Activated naive CD8-positive, alpha-beta T cell (primary cell): ENCODE measurements around the gene TNS1.
"Not testable (repeated sequence)": the region's sequence is repeated elsewhere in the genome, so short reads cannot be mapped to it uniquely, and the experiment has no call there.

Experiments
- H3K27ac Mint-ChIP-seq: one replicate; pipeline ENCODE4 v1.8.0; 2021; ENCODE audit warnings: mixed read lengths
- H3K27me3 Mint-ChIP-seq: one replicate; pipeline ENCODE4 v1.8.0; 2021; ENCODE audit warnings: mixed read lengths
- H3K36me3 Mint-ChIP-seq: one replicate; pipeline ENCODE4 v1.8.0; 2021; ENCODE audit warnings: mixed read lengths
- H3K4me1 Mint-ChIP-seq: one replicate; pipeline ENCODE4 v1.8.0; 2021; ENCODE audit warnings: low read depth, mixed read lengths
- H3K4me3 Mint-ChIP-seq: one replicate; pipeline ENCODE4 v1.8.0; 2021; ENCODE audit warnings: mild to moderate bottlenecking, mixed read lengths
- H3K9me3 Mint-ChIP-seq: one replicate; pipeline ENCODE4 v1.8.0; 2021; ENCODE audit warnings: low read depth, mixed read lengths

TNS1 gene

DNA sequence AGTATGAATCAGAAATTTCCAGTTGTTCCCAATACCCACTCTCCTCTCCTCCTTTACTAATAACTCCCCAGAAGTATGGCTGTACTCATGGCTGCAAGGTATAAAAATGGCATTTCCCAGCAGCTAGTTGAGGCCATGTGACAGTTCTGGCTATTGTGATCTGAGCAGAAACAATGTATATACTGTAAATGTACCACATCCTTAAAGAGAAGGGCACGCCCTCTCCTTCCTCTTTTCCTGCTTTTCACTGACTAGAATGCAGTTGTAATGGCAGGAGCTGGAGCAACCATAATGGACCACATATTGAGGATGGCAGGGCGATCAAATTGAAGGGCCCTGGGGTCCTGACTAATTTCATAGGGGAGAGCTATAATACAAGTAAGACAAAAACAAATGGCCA is 211.2 kb downstream of the TNS1 start:
- peaks cover 7% of the 10 kb centered on the region for H3K4me1 Mint-ChIP-seq
- no peak overlapping the region for H3K4me3 Mint-ChIP-seq
- no peaks in the 10 kb centered on the region for H3K9me3 Mint-ChIP-seq
- no peaks in the 10 kb centered on the region for H3K36me3 Mint-ChIP-seq
- no peaks in the 10 kb centered on the region for H3K27me3 Mint-ChIP-seq
- no peak overlapping the region for H3K27ac Mint-ChIP-seq

DNA sequence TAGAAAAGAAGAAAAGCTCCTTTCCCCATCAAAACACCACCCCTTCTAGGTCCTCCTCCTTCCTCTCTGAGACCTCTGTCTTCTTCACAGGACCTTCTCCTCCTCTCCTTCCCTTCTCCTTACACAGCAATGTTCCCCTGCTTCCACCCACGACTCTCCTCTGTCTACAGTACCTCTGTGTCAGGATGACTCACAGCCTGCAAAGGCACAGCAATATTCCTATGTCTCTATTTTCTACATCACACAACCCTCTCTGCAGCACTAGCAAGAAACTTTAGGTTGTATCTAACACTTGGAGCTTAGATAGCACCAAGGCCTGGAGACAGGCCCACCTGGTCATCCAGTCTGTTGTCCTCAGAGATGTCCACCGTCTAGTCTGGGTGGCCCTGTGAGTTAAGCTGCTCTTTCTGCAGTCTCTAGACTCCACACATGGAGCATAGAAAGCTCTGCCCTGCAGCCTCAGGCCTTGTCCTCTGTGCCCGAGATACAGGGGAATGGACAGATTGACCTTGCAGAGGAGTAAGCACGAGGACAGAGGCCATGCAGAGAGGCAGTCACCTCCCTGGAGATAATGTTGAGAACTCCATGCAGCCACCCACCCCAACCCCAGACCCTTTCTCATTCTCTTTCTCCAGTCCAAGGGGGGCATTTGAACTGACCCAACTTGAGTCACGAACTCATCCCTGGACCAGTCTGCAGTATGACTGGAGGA is 212.0 kb downstream of the TNS1 start:
- Mint-ChIP-seq H3K27me3 (no peaks in the 10 kb centered on the region), H3K9me3 (no peaks in the 10 kb centered on the region), H3K4me3 (peak overlapping the region; percentile 66), H3K36me3 (no peaks in the 10 kb centered on the region), H3K4me1 (peaks cover 7% of the 10 kb centered on the region), H3K27ac (no peak overlapping the region)

- Mint-ChIP-seq H3K4me1 (peaks cover 11% of the 10 kb centered on the region), H3K36me3 (no peaks in the 10 kb centered on the region), H3K4me3 (peak overlapping the region; percentile 66), H3K9me3 (no peaks in the 10 kb centered on the region), H3K27ac (peak overlapping the region; percentile 16), H3K27me3 (no peaks in the 10 kb centered on the region)
Measured at GRCh38 chr2:217790195-217790594, 212.6 kb downstream of the TNS1 start.

GRCh38 chr2:217789736-217790181 is 213.0 kb downstream of the TNS1 start:
- Mint-ChIP-seq H3K4me1 (peaks cover 12% of the 10 kb centered on the region), H3K27me3 (no peaks in the 10 kb centered on the region), H3K4me3 (peak overlapping the region; percentile 66), H3K9me3 (no peaks in the 10 kb centered on the region), H3K27ac (no peak overlapping the region), H3K36me3 (no peaks in the 10 kb centered on the region)

DNA sequence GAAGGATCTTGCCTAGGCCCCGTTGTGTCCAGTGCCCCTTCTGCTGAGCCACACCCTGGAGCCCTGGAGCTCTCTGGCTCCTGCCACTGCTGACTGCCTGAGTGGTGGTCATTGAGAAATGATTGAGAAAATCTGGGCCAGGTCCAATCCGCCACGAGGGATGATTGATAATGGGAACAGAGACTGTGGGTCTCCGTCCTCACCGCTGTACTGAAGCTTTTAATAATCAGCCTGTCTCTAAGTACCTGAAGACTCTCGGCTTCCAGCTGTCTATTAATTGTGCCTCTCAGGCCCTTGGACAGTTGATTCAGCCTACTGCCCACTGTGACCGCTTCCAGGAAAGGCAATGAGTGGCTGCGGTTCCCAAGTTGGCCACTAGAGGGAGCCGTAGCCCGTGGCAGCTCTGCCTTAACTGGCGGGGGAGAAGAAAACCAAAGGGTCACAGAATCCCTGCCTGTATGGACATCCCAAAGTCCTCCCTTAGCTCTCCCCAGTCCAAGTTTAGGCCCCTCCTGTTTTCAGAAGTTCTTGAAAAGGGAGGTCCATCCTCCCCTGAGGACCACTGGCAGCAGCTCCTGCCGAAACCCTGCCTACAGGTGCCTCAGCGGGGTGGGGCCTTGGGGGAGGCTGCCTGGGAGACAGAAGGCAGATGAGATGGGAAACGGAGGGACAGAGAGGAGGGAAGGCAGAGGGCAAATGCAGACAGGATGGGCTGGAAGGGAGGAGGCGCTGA is 213.6 kb downstream of the TNS1 start:
- no peaks in the 10 kb centered on the region for H3K9me3 Mint-ChIP-seq
- no peak overlapping the region for H3K27ac Mint-ChIP-seq
- peak overlapping the region; percentile 66 for H3K4me3 Mint-ChIP-seq
- peaks cover 12% of the 10 kb centered on the region for H3K4me1 Mint-ChIP-seq
- no peaks in the 10 kb centered on the region for H3K27me3 Mint-ChIP-seq
- no peaks in the 10 kb centered on the region for H3K36me3 Mint-ChIP-seq

GRCh38 chr2:217788669-217789002 is 214.2 kb downstream of the TNS1 start:
- Mint-ChIP-seq H3K36me3 (no peaks in the 10 kb centered on the region), H3K9me3 (no peaks in the 10 kb centered on the region), H3K4me3 (peak overlapping the region; percentile 14), H3K4me1 (peaks cover 12% of the 10 kb centered on the region), H3K27me3 (no peaks in the 10 kb centered on the region), H3K27ac (no peak overlapping the region)

DNA sequence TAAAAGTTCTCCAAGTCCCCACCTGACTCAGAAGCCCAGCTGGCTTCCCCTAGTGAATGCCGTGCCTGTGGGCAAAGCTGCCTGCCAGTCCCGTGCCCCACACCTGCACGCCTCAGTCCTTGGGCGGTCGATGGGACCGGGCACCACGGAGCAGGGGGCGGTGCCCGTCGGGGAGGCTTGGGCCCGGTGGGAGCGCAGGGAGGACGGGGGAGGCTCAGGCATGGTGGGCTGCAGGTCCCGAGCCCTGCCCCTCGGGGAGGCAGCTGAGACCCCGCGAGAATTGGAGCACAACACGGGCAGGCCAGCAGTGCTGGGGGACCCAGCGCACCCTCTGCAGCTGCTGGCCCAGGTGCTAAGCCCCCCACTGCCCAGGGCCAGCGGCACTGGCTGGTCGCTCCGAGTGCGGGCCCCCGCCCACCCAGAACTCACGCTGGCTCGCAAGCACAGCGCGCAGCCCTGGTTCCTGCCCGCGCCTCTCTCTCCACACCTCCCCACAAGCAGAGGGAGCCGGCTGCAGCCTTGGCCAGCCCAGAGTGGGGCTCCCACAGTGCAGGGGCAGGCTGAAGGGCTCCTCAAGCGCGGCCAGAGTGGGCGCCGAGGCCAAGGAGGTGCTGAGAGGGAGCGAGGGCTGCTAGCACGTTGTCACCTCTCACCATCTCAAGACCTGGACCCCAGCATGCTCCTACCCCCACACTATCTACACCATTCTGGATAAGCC is 215.5 kb downstream of the TNS1 start:
- peaks cover 3% of the 10 kb centered on the region for H3K36me3 Mint-ChIP-seq
- H3K27me3 Mint-ChIP-seq, result no peaks in the 10 kb centered on the region
- H3K4me3 Mint-ChIP-seq, result no peak overlapping the region
- no peaks in the 10 kb centered on the region for H3K9me3 Mint-ChIP-seq
- H3K27ac Mint-ChIP-seq, result no peak overlapping the region
- H3K4me1 Mint-ChIP-seq, result peaks cover 12% of the 10 kb centered on the region

GRCh38 chr2:217786560-217786959 is 216.2 kb downstream of the TNS1 start:
- H3K27me3 Mint-ChIP-seq, H3K27ac Mint-ChIP-seq, H3K4me3 Mint-ChIP-seq, H3K36me3 Mint-ChIP-seq, H3K9me3 Mint-ChIP-seq: not testable (repeated sequence)
- H3K4me1 Mint-ChIP-seq, result peaks cover 12% of the 10 kb centered on the region

DNA sequence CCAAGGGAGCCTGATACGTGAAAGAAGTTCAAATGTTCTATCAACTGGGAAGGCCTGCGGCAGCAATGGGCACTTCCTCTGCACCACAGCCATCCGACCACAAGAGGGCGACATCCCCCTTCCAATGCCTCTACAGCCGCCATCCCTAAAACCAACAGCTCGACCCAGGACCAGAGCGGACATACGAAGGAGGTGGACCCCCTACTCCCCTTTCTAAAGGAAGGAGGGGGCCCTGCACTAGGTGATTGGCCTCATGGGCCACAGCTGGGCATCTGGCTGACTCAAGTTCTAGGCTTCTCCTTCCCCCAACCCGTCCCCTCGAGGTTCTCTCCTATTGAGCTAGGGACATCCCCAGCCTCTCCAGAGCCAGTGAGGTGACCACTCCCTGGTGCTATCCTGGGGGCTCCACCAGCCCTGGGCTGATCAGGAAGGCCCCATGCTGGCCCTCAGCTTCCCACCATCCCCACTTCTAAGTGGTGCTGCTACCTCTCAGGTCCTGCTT is 217.2 kb downstream of the TNS1 start:
- Mint-ChIP-seq H3K27ac (no peak overlapping the region), H3K4me1 (peaks cover 14% of the 10 kb centered on the region)

GRCh38 chr2:217784996-217785543 is 217.7 kb downstream of the TNS1 start:
- H3K9me3 Mint-ChIP-seq, result no peaks in the 10 kb centered on the region
- no peak overlapping the region for H3K27ac Mint-ChIP-seq
- H3K36me3 Mint-ChIP-seq, result peaks cover 6% of the 10 kb centered on the region
- H3K4me3 Mint-ChIP-seq, result no peak overlapping the region
- H3K4me1 Mint-ChIP-seq, result peaks cover 14% of the 10 kb centered on the region
- H3K27me3 Mint-ChIP-seq, result no peaks in the 10 kb centered on the region

More for the DNA sequence above, 217.2 kb downstream of the TNS1 start:
- H3K9me3 Mint-ChIP-seq, result no peaks in the 10 kb centered on the region
- peaks cover 6% of the 10 kb centered on the region for H3K36me3 Mint-ChIP-seq
- no peak overlapping the region for H3K4me3 Mint-ChIP-seq
- H3K27me3 Mint-ChIP-seq, result no peaks in the 10 kb centered on the region

DNA sequence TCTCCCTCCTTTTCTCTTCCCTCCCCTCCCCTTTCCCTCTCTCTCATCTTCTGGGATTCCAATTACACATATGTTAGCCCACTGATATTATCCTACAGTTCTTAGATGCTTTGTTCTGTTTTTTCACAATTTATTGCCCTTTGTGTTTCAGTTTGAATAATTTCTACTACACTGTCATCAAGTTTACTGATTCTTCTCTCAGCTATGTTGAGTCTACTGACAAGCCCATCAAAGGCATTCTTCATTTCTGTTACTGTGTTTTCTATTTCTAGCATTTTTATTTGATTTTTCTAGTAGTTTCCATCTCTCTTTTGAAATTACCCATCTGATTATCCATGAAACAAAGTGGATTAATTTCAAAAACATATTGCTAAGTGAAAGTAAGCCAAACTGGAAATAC is 219.6 kb downstream of the TNS1 start:
- no peaks in the 10 kb centered on the region for H3K27me3 Mint-ChIP-seq
- no peak overlapping the region for H3K4me3 Mint-ChIP-seq
- peaks cover 6% of the 10 kb centered on the region for H3K36me3 Mint-ChIP-seq
- H3K9me3 Mint-ChIP-seq, result no peaks in the 10 kb centered on the region
- peaks cover 10% of the 10 kb centered on the region for H3K4me1 Mint-ChIP-seq
- no peak overlapping the region for H3K27ac Mint-ChIP-seq

DNA sequence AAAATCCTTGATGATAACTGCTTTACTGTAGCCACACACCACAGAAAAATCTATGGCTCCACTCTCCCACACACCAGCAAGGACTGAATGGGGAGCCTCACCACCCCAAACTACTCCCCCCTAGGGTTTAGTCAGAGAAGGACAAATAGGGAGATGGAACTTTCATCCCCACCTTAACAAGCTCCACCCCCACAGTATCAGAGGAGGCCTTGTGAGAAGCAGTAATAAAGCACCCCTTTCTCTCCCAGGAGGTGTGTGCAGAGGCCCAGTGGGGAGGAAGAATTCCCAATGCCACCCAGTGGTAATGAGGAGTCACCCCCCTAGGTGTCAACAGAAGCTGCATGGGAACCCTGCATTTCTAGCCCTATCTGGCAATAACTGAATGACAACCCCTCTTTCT is 224.9 kb downstream of the TNS1 start:
- no peak overlapping the region for H3K4me3 Mint-ChIP-seq
- H3K4me1 Mint-ChIP-seq, result peaks cover 6% of the 10 kb centered on the region
- H3K27me3 Mint-ChIP-seq, result no peaks in the 10 kb centered on the region
- H3K9me3 Mint-ChIP-seq, result no peaks in the 10 kb centered on the region
- peaks cover 3% of the 10 kb centered on the region for H3K36me3 Mint-ChIP-seq
- no peak overlapping the region for H3K27ac Mint-ChIP-seq

GRCh38 chr2:217776631-217777030 is 226.2 kb downstream of the TNS1 start:
- no peaks in the 10 kb centered on the region for H3K27me3 Mint-ChIP-seq
- H3K27ac Mint-ChIP-seq, result no peak overlapping the region
- no peak overlapping the region for H3K4me3 Mint-ChIP-seq
- no peaks in the 10 kb centered on the region for H3K9me3 Mint-ChIP-seq
- peaks cover 1% of the 10 kb centered on the region for H3K36me3 Mint-ChIP-seq
- H3K4me1 Mint-ChIP-seq, result peaks cover 6% of the 10 kb centered on the region

DNA sequence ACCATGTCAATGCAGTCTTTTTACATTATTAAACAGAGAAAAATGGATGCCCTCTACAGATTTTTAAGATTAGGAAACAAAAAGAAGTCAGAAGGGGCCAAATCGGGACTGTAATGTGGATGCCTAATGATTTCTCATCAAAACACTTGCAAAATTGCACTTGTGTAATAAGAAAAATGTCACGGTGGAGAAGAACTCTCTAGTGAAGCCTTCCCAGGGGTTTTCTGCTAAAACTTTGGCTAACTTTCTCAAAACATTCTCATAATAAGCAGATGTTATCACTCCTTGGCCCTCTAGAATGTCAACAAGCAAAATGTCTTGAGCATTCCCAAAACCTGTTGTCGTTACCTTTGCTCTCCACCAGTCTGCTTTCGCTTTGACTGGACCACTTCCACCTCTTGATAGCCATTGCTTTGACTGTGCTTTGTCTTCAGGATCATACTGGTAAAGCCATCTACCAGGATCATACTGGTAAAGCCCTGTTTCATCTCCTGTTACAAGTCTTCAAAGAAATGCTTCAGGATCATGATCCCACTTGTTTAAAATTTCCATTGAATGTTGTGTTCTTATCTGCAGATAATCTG is 226.8 kb downstream of the TNS1 start:
- Mint-ChIP-seq H3K27ac (no peak overlapping the region), H3K27me3 (no peaks in the 10 kb centered on the region), H3K4me1 (peaks cover 6% of the 10 kb centered on the region), H3K36me3 (no peaks in the 10 kb centered on the region), H3K9me3 (no peaks in the 10 kb centered on the region), H3K4me3 (no peak overlapping the region)

GRCh38 chr2:217774232-217774631 is 228.6 kb downstream of the TNS1 start:
- Mint-ChIP-seq H3K27ac (no peak overlapping the region), H3K4me3 (no peak overlapping the region), H3K9me3 (no peaks in the 10 kb centered on the region), H3K4me1 (no peaks in the 10 kb centered on the region), H3K27me3 (no peaks in the 10 kb centered on the region), H3K36me3 (no peaks in the 10 kb centered on the region)
